NK-92 (cell line): ENCODE data around the gene DES.

ENCODE experiments used
- DNase-seq: peaks from one replicate; lab custom pipeline; 2025; ENCODE audit not compliant: unreplicated experiment; lab: John Stamatoyannopoulos, UW

Gene DES

DNA sequence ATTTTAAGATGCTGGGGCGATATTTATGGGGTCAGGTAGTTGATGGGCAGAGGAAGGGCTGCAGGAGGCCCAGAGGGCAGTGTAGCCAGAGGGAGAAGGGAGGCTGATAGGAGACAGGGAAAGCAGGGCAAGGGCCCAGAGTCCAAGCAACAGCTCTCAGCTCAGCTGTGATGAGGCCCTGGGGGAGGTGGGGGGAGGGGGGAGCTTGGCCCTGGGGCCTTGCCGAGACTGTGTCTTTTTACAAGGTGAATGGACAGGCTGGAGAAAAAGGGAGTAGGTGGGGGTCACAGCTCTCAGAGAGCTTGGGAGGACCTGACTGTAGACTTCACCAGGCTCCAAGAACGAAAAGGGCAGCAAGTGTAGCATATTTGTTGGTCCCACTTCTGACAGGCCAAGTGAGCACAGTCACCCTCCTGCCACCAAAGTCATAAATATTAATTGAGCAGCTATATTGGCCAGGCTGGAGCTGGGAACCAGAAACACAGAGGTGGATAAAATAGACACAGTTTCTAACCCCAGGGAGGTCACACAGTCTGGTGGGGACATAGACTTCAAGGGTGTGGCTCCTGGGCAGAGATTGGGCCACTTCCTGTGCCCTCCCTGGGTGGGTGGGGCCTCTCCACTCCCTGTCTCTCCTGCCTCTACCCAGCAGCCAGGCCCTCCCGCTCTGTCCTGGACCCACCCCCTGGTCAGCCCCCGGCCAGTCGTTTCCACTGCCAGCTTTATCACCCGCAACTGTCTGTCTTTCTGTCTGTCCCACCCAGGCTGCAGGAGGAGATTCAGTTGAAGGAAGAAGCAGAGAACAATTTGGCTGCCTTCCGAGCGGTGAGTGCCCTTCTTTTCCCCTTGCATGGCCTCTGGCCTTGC is 1.4 kb downstream of the DES start:
- no peak for DNase-seq

DNA sequence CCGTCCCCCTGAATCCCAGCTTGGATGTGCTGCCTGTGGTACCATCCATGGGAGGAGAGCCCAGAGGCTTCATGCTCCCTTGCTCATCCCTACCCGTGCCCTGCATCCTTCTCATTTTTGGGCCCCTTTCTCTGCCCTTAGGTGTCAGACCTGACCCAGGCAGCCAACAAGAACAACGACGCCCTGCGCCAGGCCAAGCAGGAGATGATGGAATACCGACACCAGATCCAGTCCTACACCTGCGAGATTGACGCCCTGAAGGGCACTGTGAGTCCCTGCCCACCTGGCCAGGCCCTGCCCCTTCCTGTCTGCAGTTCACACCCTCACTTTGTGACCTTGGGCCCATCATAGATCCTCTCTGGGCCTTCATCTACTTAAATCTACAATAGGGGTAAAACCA is 2.5 kb downstream of the DES start:
- DNase-seq, result no peak

- no peak for DNase-seq
These were observed 3.1 kb downstream of the DES start for GRCh38 chr2:219421323-219421722.

GRCh38 chr2:219422952-219423534 is 4.9 kb downstream of the DES start:
- no peak for DNase-seq

DNA sequence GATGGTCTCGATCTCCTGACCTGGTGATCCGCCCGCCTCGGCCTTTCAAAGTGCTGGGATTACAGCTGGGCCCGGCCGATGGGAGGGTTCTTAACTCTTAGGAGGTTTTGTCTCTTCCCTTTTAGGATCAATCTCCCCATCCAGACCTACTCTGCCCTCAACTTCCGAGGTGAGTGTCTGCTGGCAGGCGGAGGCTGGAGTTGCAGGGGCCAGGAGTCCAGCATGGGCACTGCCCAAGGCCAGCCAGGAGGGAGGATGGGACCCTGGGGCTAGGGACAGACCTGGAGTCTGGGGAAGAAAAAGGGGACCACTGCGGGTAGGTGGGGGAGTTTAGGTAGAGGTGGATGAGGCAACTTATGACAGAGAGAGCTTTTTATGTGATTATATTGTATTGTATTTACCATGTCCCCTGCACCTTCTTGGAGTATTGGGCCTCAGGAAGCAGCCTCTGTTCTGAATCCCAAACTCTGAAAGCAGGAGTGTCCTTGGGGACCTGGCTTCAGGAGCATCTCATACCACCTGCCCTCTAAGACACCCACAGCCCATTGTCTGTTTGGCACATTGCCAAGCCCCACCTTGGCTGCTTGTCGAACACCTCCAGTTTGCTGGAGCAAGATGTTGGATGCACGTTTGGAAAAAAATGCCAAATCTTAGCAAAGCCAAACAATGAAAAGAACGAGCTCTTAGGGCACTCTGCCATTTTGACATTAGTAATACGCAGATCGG is 5.6 kb downstream of the DES start:
- no peak for DNase-seq

DNA sequence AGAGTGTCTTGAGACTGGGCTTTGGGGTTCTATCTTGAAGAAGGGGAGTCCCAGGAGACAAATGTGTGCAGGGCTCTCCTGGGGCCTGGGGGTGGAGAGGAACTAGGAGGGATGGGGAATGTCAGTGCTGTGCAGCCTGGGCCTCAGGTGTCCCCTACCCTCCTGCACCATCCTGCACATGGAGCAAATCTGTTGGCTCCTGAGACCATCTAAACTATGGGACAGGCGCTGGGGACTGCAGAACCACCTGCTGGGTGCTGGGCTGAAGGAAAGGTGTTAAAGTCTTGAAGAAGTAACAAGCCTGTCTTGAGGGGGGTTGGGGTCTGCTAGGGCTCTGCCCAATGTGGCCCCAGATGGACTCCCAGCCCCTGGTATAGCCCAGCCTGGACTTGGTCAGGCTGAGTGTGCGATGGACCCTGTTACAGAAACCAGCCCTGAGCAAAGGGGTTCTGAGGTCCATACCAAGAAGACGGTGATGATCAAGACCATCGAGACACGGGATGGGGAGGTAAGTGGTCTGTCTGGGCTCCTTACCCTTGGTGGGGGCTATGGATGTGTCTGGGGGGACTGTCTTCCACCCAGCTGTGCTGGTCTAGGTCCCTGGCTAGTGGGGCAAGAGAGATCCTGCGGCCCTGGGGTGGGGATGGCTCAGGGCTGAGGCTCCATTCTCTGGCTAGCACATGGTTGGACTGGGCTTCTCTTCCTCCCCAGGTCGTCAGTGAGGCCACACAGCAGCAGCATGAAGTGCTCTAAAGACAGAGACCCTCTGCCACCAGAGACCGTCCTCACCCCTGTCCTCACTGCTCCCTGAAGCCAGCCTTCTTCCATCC is 7.3 kb downstream of the DES start:
- no peak for DNase-seq

DNA sequence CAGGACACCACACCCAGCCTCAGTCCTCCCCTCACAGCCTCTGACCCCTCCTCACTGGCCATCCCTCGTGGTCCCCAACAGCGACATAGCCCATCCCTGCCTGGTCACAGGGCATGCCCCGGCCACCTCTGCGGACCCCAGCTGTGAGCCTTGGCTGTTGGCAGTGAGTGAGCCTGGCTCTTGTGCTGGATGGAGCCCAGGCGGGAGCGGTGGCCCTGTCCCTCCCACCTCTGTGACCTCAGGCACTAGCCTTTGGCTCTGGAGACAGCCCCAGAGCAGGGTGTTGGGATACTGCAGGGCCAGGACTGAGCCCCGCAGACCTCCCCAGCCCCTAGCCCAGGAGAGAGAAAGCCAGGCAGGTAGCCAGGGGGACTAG is 7.9 kb downstream of the DES start:
- DNase-seq, result no peak

- DNase-seq, result no peak
These were observed 8.5 kb downstream of the DES start for GRCh38 chr2:219426534-219427136.

- no peak for DNase-seq
These were observed 10.3 kb downstream of the DES start for GRCh38 chr2:219428469-219428868.

DNA sequence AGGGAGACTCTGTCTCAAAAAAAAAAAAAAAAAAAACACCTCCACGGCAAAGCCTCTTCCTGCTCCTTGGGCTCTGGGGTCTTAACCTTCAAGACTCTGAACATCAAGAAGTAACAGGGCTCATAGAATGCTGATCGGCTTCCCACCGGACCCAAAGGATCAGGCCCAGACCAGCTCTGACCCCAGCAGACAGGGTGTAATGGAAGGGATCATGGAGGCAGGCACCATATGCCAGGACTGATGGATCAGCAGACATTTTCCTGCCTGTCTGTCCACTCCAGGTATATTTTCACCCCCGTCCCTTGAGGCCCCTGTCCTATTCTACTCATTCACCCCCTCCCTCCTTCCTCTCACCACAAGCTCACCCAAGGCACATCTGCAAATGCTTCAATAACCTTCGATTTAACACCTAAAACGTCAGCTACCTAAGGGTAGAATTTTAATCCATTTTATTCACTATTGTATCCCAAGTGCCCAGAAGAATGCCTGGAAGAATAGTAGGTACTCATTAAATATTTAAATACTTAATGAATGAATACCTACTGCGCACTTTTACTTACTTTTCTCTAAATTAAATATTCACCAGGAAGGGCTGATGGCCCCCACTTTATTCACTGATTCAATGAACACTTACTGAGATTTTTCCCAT is 11.9 kb downstream of the DES start:
- no peak for DNase-seq

GRCh38 chr2:219430633-219431615 is 12.7 kb downstream of the DES start:
- no peak for DNase-seq

DNA sequence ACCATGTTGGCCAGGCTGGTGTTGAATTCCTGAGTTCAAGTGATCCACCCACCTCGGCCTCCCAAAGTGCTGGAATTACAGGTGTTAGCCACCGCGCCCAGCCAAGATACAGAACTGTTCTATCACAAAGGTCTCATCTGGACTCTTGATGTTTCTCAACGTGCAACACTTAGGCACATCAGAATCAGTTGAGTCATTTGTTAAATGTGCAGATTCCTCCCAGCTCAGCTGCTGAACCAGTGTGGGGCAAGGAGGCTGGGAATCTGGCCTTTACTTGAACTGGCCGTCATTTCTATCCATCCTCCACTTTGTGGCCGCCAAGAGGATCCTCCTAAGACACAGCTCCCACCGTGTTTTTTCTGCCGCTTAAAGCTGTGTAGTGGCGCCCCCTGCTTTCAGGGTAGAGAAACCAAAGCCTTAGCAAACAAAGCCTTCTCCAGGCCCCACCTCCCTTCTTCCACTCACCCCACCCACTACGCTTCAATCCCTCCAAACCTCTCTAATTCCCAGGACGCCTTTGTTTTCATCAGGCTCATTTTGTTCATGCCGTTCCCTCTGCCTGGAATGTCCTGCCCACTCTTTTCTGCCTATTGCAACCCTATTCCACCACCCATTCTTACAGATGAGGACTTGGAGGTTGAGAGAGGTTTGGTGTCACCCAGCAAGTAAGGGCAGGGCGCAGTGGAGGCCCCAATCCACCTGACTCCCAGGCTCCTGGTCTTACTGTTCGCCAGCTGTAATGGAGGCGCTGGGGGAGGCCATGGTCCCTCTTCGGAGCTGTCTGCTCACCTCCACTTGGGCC is 15.7 kb downstream of the DES start:
- DNase-seq, result no peak

- DNase-seq, result no peak
These were observed 16.2 kb downstream of the DES start for GRCh38 chr2:219434468-219434717.

DNA sequence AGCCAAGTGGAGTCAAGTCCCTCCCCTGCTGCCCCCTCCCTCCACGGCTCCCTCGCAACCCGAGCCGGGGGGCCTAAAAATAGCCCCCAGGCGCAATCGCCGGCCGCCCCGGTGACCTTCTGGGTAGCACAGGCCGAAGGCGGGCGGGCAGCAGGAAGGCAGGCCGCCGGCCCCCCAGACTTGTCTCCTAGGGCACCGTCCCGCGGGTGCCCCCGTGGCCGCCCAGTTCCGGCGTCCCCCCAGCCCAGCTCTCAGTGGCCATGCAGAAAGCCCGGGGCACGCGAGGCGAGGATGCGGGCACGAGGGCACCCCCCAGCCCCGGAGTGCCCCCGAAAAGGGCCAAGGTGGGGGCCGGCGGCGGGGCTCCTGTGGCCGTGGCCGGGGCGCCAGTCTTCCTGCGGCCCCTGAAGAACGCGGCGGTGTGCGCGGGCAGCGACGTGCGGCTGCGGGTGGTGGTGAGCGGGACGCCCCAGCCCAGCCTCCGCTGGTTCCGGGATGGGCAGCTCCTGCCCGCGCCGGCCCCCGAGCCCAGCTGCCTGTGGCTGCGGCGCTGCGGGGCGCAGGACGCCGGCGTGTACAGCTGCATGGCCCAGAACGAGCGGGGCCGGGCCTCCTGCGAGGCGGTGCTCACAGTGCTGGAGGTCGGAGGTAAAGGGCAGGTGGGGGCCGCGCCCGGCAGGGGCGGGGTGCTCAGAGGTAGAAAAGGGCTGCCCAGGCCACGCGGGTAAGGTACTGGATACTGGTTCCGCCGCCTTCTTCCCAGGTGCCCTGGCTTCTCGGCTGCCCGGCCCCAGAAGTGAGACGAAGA is 16.7 kb downstream of the DES start, which contains the start of gene SPEG:
Gene SPEG, plus strand, starts transcription at position 126 of the 808 bp plus-strand sequence. Its CDS starts 135 bp downstream, at position 261.
- DNase-seq, result no peak

GRCh38 chr2:219435701-219436100 is 17.5 kb downstream of the DES start:
- DNase-seq, result no peak

DNA sequence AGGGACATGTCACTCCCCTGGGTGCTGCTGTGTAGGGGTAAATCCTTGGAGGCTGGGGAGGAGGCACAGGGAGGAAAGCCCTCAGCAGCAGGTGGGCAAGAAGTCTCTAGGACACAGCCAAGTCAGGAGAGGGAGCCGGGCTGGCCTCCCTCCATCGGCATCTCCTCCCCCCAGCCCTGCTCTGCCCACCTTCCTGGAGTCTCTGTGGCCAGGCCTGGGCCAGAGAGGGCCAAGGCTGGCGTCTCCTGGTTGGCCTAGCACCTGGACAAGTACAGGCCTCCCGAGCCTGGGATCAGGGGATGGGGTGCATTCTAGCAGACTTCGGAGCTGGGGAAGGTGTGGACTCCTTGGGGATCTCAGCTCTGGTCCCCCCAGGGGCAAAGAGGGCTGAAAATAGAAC is 18.3 kb downstream of the DES start:
- no peak for DNase-seq

GRCh38 chr2:219437141-219437540 is 19.0 kb downstream of the DES start:
- DNase-seq, result no peak
